Measurements from ENCODE around the gene SELENOH.

The SELENOH gene

DNA sequence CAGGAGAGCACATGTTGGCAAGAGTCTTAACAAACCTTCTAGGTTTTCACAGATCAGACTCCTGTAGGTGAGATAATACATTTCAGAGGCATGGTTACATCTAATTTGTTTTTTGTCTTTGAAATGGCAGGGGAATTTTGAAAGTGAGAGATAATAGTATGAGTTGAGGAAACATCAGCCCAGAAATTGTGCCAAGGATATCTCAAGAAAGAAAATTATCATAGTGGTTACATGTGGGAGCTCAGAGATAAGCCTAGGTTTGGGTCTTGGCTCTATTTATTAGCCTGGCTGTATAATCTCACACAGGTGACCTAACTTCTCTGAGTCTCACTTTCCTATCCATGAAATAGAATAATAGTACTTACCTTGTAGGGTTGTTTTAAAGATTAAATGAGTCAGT, 9.9 kb downstream of the SELENOH start:
- no peak for FAIRE-seq

DNA sequence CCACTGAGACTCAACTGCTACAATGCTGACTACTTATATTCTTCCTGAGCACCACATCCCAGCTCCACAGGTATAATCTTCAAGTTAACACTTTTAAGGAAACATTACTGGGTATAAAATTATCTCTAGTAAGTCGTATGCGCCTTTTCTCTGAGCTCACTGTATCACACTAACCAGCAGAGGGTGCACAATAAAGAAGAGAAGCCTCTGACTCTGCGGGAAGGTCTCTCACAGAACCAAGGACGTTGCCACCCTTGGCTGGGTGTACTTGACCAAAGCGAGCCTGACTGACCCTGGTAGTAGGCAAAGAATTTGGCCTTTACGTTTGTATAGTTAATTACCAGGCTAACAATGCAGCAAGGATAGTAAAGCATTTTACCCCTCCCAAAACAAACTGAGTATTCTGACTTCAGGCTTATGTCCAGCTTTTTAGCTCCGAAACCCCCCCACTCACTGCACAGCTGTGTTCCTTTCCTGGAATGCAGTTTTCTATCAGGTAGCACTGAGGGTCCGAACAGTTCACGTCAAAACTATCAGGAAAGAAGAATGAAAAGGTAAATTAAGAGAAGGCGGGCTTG, 10.5 kb downstream of the SELENOH start, which contains the start of gene BTBD18:
BTBD18 (minus strand) TSS at position 144 of the 578 bp plus-strand sequence. CDS start 631 bp downstream, outside the sequence.
- no peak for FAIRE-seq

DNA sequence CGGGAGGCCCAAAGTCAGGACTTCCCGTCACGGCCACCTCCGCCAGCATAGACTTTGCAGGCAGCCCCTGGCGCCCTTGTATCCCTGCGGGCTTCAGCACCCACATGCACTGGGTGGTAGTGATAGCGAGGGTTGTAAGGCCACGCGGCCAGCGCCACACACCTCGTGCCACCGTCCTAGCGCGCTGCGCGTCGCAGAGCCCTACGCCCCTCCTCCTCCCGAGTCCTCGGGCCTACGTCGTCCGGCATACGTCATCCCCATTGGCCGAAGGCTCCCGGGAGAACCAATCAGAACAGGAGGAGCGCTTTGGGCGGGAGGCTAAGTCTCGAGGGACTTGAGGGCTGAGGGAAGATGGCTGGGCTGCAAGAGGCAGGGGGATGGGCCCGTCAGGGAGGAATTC, 11.7 kb downstream of the SELENOH start:
- FAIRE-seq = no peak

DNA sequence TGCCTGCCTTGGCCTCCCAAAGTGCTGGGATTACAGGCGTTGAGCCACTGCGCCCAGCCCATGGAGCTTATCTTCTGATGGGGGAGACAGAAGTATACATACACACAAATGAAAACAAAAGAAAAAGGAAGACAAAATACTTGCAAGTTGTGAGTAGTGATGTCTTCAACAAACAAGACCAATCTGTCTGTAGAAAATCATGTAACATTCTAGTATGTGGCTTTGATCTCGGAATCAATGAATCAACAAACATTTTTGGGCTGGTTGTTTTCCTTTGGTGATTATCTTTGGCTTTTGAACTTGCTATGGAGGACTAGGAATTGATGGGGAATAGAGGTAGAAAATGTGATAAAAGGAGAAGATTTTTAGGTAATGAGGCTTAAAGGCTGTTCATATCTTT, 16.9 kb downstream of the SELENOH start:
- FAIRE-seq = no peak

DNA sequence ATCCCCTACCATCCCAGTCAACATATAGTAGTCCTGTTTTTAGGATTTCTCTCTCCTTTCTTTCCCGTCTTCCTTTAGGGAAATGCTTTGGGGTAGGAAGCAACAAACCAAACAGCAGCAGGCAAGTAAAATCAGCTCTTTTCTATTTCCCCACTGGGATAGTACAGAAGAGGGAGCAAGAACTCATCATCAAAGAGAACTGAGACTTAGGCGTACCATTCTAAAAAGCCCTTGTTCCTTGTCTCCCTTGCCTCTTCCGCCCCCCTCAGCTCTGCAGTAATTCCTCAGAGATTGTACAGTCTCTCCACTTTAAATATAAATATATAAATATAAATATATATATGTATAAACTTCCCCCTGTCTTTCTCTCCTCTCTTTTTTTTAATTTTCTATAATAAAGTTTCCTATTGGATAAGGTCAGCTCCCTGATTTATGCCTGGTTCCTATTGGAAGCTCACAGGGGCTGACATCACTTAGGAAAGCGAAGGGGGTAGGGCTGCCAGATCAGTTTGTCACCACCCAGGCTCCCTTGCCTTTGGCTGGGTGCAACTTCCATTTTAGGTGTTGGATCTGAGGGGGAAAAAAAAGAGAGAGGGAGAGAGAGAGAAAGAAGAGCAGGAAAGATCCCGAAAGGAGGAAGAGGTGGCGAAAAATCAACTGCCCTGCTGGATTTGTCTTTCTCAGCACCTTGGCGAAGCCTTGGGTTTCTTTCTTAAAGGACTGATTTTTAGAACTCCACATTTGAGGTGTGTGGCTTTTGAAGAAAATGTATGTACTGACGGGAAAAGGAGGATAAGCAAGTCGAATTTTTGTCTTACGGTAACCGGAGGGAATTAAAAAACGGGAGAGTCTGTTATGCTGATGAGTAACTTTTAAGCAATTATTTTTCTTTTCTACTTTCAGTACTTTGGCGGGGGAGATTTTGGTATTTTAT, 20.3 kb downstream of the SELENOH start, which contains the start of gene CTNND1:
CTNND1 (plus strand) TSS at position 502 of the 934 bp plus-strand sequence. CDS start 29,677 bp downstream, outside the sequence.
- FAIRE-seq = peak; percentile 97

DNA sequence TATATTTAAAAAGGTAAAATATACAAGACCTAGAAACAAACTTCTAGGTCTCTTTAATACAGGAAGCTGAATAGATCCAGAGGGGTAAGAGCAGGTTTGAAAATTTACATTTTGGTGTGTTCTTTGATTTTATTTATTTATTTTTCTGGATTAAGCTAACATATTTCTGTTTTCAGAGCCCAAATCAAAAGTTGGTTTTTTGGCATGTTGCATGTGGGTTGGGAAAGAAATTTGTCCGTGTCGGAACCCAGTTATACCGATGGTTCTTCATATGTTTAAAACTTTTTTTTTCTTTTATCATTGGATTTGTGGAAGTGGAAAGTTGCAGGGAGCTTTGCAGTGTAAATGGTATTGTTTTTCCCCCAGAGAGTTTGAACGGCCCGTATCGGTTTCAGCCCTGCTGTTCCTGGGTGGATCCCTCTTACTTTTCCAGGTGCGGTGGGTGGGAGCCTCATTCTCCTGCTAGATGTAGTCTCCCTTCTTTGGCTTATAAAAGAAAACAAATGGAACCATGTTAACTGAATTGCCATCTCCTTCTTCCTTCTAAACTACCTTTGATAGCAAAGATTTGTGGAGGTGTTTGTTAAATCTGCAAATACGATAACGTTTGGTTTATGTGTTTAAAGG, 21.1 kb downstream of the SELENOH start:
- FAIRE-seq = no peak

DNA sequence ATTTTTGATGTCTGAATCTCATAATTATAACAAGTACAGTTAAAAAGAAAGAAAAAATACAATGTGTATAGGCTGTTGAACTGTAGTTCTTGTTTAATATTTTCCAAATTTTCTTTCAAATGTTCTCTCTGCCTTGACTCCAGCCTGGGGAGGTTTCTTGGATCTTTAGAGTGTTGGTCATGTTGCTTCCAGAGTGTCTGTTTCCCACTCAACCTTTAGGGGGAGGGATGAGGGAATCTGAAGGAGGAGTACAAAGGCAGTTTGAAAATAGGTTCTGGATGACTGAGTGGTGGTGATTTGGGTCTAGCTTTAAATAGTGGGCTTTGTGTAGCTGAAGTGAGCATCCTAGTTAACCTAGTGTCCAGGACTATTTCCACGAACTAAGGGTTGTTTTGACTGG, 22.3 kb downstream of the SELENOH start:
- FAIRE-seq = no peak

DNA sequence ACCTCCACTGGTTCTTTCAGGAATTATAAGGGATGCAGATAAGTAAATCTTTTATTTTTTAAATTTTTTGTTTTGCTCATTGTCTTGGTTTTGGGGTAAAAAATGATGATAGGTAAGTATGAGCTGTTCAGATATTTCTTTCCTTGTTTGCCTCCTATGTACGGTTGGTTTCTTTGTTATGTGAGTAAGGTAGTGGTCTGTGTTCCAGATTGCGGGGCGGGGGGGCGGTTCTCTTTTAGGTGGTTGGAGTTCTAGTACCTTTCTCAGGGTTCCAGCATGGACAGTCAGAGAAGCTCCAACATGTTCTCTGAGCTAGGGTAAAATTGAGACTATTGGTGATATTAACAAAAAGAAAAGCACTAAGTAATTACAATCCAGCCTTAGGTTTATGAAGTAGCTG, 22.7 kb downstream of the SELENOH start:
- no peak for FAIRE-seq

DNA sequence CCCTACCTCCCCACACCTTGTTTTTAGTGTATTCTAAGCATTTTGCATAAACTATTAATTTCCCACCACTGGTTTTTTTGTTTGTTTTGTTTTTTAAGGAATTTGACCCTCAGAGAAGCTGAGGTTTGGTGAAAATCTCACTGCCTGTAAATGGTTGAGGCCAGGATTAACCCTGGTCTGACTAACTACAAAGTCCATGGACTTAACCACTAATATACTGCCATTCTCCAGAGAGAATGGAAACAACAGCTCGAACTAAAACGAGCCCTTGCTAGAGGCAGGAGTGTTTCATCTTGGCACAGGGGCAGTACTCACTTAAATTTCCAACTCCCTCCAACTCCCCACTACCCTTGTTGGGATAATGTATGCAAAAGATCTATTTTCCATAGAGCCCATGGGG, 23.3 kb downstream of the SELENOH start:
- FAIRE-seq = no peak

DNA sequence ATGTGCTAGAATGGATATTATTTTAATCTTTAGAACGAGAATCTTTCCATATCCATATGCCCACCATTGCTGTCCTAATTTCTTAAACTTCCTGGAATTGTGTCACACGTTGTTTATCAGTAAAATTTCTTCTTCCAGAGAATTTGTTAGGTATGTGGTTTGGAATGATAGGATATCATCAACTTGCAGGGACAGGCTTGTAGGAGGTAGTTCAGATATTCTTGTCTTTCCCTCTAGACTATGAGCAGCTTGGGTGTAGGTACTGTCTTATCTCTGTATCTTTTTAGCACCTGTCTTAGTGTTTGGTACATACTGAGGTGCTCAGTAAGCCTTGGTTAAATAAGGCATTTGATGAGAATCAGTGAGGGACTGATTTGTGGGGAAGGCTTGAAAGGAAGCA, 23.7 kb downstream of the SELENOH start:
- FAIRE-seq = no peak

DNA sequence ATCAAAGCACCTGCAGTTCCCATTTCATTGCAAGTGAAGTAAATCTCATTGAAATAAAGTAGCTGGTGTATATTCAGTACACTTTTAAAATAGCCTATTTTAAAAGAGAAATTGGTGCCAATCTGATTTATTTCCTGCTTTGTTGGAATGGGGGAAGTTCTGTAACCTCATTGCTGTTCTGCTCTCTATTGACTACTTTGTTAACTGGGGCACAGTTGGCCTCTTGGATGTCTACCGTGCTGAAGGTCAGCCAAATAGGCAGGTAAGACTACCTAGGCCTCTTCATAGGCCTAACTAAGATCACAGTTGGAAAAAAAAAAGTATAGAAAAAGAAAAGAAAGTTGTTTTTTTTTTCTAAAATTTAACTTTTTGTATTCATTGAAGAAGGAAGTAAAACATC, 29.5 kb downstream of the SELENOH start:
- FAIRE-seq = no peak

DNA sequence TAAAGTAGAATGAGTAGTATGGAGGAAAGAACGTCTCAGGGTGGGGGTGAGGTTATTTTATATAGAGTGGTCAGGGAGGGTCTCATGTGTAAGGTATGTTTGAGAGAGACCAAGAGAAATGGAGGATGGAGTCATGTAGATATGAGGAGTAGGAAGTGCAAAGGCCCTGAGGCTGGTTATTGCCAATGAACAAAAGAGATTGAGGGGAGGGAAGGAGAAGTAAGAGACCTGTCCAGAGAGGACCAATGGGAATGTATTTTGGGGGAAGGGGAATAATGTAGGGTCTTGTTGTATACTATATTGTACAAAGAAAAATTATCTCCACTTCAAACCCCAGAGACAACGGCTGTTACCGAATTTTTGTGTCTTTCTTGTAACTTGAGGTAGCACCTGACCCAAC, 30.1 kb downstream of the SELENOH start:
- FAIRE-seq = no peak

DNA sequence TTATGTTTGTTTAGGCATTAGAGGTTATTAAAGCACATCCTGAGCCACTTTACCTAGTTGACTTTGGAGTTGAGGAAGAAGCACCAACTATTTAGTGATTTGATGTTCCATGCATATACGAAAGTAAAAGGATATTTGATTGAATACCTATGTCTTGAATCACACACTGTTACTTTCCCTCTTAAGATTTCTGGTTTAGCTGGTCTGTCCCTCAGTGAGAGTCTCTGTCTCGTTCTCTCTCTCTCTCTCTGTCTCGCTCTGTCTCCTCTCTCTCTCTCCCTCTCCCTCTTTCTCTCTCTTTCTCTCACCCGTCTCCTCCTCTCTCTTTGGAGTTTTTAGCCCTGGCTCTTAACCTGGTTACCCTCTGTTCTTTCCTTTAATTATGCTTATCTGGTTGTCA, 31.3 kb downstream of the SELENOH start:
- no peak for FAIRE-seq

DNA sequence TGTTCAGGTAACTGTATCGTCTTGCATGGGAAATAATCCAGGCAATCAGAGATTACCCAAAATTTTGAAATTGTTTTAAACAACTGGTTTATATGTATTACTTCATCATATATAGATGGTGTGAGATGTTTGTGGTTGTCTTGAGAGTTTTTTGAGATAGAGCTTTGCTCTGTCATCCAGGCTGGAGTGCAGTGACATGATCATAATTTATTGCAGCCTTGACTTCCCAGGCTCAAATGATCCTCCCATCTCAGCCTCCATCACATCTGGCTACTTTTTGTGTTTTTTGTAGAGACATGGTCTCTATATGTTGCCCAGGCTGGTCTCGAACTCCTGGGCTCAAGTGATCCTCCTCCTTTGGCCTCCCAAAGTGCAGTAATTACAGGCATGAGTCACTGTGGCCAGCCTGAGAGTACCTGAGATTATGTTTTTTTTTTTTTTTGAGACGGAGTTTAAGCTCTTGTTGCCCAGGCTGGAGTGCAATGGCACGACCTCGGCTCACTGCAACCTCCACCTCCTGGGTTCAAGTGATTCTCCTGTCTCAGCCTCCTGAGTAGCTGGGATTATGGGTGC, 31.8 kb downstream of the SELENOH start:
- no peak for FAIRE-seq

DNA sequence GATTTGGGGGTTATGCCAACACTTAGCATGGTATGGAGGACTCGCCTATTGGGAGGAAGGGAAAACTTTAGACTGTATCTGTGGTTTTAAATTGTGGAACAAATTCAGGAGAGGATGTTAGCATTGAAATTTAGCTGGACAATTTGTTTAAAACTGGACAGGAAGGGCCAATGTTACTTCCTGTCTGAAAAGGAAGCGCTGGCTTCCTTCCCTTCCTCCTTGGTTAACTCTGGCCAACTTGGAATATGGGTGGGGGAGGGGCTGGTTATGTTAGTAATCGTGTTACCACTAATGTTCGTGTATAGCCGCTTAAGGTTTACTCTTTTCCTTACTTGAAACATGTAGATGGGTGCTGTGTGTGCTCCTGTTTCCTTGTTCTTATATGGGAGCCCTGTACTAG, 34.2 kb downstream of the SELENOH start:
- no peak for FAIRE-seq

DNA sequence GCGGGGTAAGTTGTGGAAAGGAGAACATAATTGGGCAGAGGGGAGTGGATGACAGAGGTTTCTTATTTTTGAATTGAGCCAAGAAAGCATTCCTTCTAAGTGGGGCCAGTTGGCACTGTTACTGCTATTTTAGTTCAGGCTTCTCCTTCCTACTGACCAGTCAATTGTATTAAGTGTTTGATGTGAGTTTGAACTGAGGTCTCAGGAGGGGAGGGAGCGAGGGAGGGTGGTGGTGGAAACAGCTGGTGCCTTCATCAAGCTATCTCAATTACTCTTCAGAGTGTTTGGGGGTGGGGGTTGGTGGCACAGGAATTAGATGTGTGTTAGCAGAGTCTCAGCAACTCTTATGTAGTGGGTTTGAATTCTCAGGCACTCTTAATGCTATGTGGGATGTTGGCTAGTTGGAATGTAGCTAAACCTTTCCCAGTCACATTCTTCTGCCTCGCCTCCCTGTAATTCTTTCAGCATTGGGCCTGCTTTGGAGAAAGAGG, 34.8 kb downstream of the SELENOH start:
- no peak for FAIRE-seq

DNA sequence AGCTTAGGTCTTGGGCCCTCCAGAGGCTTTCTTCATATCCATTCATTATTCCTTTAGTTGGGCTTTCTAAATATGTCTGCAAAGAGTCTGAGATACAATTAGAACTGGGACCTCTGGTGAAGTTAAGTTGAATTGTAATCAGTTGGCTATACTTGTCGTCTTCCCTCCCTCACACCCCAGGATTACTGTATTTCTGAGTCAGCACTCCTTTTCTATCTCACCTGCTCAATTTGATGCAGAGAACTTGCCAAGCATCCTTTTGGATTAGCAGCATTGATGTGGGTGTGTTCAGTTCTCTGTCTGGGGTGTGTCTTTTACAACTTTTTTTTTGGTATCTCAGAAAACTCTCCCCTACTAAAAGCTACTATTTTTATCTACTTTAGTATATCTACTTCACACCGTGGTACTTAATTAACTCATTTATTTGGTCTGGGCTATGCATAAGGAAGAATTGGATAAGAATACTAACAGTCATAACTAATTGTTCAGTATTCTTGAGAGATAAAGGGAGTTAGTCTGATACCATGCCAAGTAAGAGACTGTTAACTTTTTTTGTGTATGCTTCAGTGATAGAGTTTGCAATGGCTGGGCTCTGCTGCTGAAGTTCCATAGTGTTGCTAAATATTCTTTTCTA, 35.4 kb downstream of the SELENOH start:
- no peak for FAIRE-seq

DNA sequence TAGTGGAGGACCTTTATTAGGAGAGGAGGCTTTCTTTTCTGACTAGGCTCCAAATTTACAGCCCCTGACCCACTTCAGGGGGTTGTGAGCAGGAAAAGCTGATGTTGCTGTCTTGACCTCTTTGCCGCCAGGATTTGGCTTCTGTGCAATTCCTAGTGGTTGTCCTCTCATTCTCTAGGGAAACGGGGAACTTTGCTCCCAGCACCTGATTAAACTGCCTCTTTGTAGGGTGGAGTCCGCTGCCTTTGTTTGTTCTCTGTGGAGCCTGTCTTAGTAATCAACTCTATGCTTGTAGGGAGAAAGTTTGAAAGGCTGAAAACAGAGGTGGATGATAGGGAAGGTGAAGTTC, 36.7 kb downstream of the SELENOH start:
- no peak for FAIRE-seq

DNA sequence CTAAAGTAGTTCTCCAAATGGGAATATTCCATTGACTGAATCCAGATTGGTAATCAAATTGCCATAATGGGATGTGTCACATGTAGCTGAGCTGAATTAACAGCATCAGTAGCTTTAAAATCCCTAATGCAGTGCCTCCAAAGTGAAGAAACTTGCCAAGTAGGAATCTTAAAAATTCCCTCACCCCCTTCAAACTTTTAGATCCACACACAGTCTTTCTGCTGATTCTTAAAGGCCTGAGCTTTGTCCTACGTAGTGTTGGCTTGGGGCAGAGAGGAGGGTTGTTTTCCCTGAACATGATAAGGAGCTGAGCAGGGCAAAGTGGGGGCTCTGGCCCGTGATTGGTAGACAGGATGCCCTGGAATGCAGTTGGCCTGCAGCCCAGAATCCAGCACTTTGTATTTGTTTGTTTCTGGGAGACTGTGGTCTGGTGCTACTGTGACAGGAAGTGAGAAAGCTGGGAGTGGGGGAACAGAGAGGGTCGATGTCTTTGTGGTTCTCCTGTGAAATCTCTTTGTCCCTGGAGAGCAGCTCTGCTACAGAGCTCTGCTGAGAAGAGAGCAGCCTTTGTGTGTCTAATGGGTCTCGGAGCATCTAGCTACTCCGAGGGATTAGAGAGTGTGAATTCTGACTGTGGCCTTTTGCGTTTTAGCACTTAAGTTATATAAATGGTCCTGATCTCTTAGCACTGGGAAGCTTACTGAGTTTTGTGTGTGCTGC, 37.2 kb downstream of the SELENOH start:
- FAIRE-seq = no peak

DNA sequence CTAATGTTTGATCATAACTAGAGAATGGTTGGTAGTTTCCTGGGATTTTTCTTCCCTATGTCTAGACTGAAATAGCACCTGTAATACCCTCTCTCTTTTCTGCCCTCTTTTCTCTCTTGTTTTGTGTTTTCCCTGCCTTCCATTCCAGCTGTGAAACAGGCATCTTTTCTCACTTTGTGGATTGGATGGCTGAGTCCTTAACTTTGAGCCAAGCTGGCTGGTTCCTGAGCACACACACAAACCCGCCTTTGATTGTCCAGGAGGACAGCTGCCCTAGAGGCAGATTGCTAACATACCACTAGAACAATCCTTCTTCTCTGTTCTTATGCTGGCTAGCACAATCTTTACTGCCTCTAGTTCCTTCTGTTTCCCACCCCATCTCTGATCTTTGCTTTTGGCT, 38.0 kb downstream of the SELENOH start:
- no peak for FAIRE-seq

DNA sequence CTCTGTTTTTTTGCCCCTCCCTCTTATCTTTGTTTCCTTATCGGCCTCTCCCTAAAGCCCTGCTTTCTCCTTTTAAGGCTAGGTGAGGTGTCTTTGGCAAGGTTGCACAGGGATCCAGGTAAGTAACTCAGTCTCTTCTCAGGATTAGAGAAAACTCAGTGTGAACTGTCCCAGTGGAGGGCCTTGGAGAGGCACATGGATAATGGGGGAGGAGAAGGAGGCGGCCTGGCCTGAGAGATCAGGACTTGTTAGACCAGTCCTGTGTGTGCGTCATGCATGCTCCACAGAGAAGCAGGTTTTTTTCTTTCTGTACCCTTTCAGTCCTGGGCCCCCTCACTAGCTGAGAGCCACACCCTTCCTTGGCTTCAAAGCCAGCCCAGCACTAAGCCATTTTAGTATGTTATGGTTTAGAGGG, 40.2 kb downstream of the SELENOH start:
- FAIRE-seq = no peak

DNA sequence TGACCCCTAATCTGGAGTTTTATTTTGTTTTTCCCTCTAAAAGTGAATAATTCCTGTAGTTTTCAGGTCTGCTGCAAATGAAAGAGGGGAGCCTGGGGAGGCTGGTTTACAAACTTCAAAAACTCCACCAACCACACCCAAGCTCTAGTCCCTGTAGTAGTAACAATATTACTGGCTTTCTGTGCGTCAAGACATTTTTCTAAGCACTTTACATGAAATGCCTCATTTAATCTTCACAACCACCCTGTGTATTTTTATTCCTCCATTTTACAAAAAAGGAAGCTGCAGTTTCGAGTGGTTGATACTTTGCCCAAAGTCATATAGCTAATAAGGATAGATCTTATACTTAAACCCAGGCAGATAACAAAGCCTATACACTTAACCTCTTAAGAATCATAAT, 43.8 kb downstream of the SELENOH start:
- FAIRE-seq = no peak
